Activated CD8-positive, alpha-beta memory T cell treated with anti-CD3 and anti-CD28 coated beads, Interleukin-2, amount 10 ng/mL, durations not matched to agents 7 days and 5 days (primary cell): ENCODE data around the gene PPP3R1. TPM values are rescaled to one million over a fixed set of nuclear protein-coding genes. Genes with fewer than 3 reads are reported as not detected.
A peak's percentile ranks its signal among the peaks of the same experiment; 100 is the strongest.

ENCODE experiments used
- ATAC-seq: fragments of 150-1000 bp; cut with Tn5 transposase; one replicate; pipeline ENCODE4 v1.10.0; 2021; ENCODE audit warnings: moderate library complexity
- CTCF ChIA-PET: fragments of 350-600 bp; sonication (Branson Sonifier 250); formaldehyde crosslinking; loops from one replicate; lab custom pipeline; 2021; ENCODE audit warnings: antibody characterized with exemption; lab: Charles Lee
- DNase-seq: peaks from one replicate; pipeline ENCODE4 v3.0.0-alpha.2; 2020
- H3K27ac Mint-ChIP-seq: one replicate; pipeline ENCODE4 v1.8.0; 2021; ENCODE audit warnings: mild to moderate bottlenecking, mixed read lengths
- H3K27me3 Mint-ChIP-seq: one replicate; pipeline ENCODE4 v1.8.0; 2021; ENCODE audit warnings: mixed read lengths
- H3K36me3 Mint-ChIP-seq: one replicate; pipeline ENCODE4 v1.8.0; 2021; ENCODE audit warnings: mild to moderate bottlenecking, mixed read lengths
- H3K4me1 Mint-ChIP-seq: one replicate; pipeline ENCODE4 v1.8.0; 2021; ENCODE audit warnings: mixed read lengths
- H3K4me3 Mint-ChIP-seq: one replicate; pipeline ENCODE4 v1.8.0; 2021; ENCODE audit warnings: mild to moderate bottlenecking, moderate library complexity, mixed read lengths
- H3K9me3 Mint-ChIP-seq: one replicate; pipeline ENCODE4 v1.8.0; 2022; ENCODE audit warnings: low read depth, mixed read lengths
- total RNA-seq, 2 experiments: library from RNA; stranded (reverse); gene quantifications; one replicate each; pipeline ENCODE4 v1.2.3, GENCODE V29; 2021

Gene PPP3R1
- total RNA-seq, 2 experiments from 2014 or later = 58.6 to 86.4 TPM

DNA sequence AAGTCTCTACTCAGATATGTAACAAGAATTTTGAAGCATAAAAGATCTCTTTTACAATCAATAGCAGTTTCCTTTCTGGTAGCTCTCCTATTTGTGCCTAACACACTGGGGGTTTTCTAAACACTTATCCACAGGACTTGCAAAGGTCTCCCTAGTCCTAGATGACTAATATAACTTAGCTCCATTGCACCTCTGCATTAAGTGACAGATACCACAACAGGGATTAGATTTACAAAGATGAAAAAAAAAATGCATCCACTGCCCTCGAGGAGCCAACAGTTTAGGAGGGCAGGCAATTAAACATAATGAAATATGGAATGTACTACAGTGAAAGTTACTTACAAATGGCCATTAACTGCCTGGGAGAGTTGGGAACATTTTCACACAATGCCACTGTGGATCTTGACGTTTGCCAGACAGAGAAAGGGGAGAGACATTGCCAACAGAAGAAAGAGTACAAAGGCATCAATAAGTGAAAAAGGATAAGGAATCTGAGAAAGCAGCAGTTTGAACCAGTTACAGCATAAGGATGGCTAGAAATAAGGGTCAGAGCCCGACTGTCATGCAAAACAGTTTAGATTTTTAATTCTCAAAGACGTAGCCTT lies 14.3 kb downstream of the PPP3R1 start:
- CTCF ChIA-PET = interaction anchor here (0.8 to 1.1 kb wide), 2 partner anchors 16 to 42 kb away, joined by 3 to 5 read pairs; no protein-coding TSS in a partner anchor
- no peak overlapping the region for H3K4me3 Mint-ChIP-seq
- no peak overlapping the region for H3K27ac Mint-ChIP-seq
- H3K9me3 Mint-ChIP-seq = no peaks in the 10 kb centered on the region
- ATAC-seq (no peak), DNase-seq (no peak)
- H3K4me1 Mint-ChIP-seq = peaks cover 48% of the 10 kb centered on the region
- H3K36me3 Mint-ChIP-seq = peaks cover 16% of the 10 kb centered on the region
- no peaks in the 10 kb centered on the region for H3K27me3 Mint-ChIP-seq

DNA sequence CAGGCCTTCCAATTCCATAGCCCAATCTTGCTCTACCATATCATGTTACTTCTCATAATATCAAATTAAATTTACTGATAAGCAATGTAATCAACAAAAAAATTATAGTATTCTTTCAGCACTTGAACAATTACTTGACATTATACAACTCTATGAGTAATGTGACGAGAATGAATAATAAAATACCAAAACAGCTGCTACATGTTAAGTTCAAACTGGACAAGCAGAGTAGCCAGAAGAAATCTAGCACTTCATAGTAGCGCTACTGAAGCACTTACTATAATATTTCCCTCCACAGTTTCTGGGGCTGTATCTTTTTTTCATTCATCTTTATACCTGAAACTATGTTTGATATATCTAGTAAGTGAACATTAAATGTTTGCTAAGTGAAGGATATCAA lies 14.9 kb downstream of the PPP3R1 start:
- Mint-ChIP-seq H3K36me3 (peaks cover 16% of the 10 kb centered on the region), H3K27ac (no peak overlapping the region), H3K9me3 (no peaks in the 10 kb centered on the region), H3K27me3 (no peaks in the 10 kb centered on the region), H3K4me1 (peaks cover 51% of the 10 kb centered on the region), H3K4me3 (no peak overlapping the region)
- DNase-seq (no peak), ATAC-seq (no peak)
- CTCF ChIA-PET = interaction anchor here (0.8 to 1.1 kb wide), 2 partner anchors 15 to 41 kb away, joined by 3 to 5 read pairs; no protein-coding TSS in a partner anchor

DNA sequence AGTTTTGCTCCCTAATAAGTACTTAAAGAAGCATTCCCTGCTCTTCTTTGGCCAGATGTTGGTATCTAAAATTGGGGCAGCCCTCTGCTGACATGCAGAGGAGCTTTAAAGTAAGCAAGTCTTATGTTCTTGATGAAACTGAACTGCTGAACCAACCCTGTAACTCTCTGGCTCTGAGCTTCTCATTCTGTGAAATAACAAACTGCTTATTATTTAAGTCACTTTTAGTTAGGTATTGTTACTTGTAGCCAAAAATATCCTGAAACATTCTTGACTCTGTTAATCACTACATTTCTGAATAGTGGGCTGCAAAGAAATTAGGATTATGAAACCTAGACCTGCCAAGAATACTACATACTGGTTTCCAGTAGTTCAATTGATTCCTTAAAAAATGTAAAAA lies 15.5 kb downstream of the PPP3R1 start:
- ATAC-seq (no peak), DNase-seq (no peak)
- Mint-ChIP-seq H3K4me3 (no peak overlapping the region), H3K27me3 (no peaks in the 10 kb centered on the region), H3K9me3 (no peaks in the 10 kb centered on the region), H3K36me3 (peaks cover 14% of the 10 kb centered on the region), H3K4me1 (peaks cover 51% of the 10 kb centered on the region), H3K27ac (no peak overlapping the region)
- CTCF ChIA-PET = interaction anchor here (1.1 kb wide), 1 partner anchor 14 kb away, joined by 3 read pairs; no protein-coding TSS in a partner anchor

DNA sequence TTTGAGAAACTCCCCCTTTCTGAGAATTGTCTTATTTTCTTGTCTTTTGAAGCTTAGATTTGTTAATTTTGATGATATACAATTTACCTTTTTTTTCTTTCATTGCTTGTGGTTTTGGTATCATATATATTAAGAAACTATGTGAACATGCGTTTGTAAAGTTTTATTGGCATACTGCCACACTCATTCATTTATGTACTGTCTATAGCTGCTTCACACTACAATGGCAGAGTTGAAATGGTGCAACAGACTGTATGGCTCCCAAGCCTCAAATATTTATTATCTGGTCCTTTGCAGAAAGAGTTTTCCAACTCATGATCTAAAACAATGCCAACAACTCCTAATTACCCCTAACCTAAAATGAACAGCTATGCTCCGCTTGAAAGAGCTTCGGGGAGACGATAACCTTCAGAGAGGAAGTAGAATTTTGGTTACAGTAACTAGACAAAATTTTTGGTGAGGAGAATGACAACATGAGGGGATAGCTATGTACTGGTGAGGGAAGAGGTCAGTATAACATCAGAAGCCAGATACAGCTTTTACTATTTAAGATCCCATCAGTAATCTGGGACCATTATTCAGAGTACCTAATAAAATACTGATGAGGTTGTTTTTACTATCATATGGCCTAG lies 16.1 kb downstream of the PPP3R1 start:
- Mint-ChIP-seq H3K27ac (no peak overlapping the region), H3K4me3 (no peak overlapping the region), H3K27me3 (no peaks in the 10 kb centered on the region), H3K36me3 (peaks cover 14% of the 10 kb centered on the region), H3K9me3 (no peaks in the 10 kb centered on the region), H3K4me1 (peaks cover 51% of the 10 kb centered on the region)
- DNase-seq (no peak), ATAC-seq (no peak)
- CTCF ChIA-PET = no interaction called here

DNA sequence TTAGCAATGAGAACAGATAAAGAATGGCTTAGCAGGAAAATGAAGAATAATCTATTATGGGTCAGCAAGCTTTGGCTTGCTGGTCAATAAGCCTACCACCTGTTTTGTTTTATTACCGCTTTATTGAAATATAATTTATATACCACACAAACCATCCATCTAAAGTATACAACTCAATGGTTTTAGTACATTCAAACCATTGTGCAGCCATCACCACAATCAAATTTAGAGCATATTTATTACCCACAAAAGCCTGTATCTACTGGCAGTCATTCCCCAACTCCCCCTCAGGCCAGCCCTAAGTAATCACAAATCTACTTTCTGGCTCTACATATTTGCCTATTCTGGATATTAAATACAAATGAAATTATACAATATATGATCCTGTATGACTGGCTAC lies 17.2 kb downstream of the PPP3R1 start:
- H3K27me3 Mint-ChIP-seq = no peaks in the 10 kb centered on the region
- no peak overlapping the region for H3K4me3 Mint-ChIP-seq
- ATAC-seq (no peak), DNase-seq (no peak)
- H3K9me3 Mint-ChIP-seq = no peaks in the 10 kb centered on the region
- H3K4me1 Mint-ChIP-seq = peaks cover 52% of the 10 kb centered on the region
- CTCF ChIA-PET = interaction anchor here (1.0 kb wide), 1 partner anchor 10 kb away, joined by 4 read pairs; no protein-coding TSS in a partner anchor
- H3K36me3 Mint-ChIP-seq = peaks cover 9% of the 10 kb centered on the region
- H3K27ac Mint-ChIP-seq = no peak overlapping the region

DNA sequence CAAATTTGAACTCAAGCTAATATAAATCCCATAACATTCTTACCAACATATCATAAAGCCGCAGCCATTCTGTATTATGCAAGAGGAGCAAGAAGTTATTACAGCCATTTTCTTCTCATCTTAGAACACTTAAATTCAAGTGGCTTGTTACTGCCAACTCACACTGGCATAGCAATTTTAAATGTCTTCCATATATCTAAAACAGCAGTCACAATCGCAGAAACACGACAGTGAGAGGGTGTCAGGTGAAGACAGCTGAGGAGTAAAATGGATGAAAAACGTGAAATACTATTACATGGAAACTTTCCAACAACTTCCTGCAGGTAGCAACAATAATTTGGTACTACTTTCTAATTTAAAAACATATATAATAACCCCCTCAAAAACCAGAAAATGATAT lies 17.9 kb downstream of the PPP3R1 start:
- H3K36me3 Mint-ChIP-seq = peaks cover 8% of the 10 kb centered on the region
- CTCF ChIA-PET = interaction anchor here (1.0 kb wide), 1 partner anchor 9 kb away, joined by 4 read pairs; no protein-coding TSS in a partner anchor
- DNase-seq (no peak), ATAC-seq (no peak)
- H3K9me3 Mint-ChIP-seq = no peaks in the 10 kb centered on the region
- no peak overlapping the region for H3K4me3 Mint-ChIP-seq
- peaks cover 47% of the 10 kb centered on the region for H3K4me1 Mint-ChIP-seq
- no peaks in the 10 kb centered on the region for H3K27me3 Mint-ChIP-seq
- no peak overlapping the region for H3K27ac Mint-ChIP-seq

DNA sequence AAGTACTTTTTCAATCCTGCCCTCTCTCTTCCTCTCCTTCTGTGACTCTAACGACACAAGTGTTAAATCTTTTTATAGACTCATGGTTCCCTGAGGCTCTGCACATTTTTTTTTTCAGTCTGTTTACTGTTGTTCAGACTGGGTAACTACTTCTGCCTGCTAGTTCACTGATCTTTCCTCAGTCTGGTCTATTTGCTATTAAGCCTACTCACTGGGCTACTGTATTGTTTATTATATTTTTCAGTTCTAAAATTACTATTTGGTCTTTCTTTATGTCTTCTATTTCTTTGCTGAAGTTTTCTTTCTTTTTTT lies 21.3 kb downstream of the PPP3R1 start:
- no peak for ATAC-seq
- no peak overlapping the region for H3K27ac Mint-ChIP-seq

DNA sequence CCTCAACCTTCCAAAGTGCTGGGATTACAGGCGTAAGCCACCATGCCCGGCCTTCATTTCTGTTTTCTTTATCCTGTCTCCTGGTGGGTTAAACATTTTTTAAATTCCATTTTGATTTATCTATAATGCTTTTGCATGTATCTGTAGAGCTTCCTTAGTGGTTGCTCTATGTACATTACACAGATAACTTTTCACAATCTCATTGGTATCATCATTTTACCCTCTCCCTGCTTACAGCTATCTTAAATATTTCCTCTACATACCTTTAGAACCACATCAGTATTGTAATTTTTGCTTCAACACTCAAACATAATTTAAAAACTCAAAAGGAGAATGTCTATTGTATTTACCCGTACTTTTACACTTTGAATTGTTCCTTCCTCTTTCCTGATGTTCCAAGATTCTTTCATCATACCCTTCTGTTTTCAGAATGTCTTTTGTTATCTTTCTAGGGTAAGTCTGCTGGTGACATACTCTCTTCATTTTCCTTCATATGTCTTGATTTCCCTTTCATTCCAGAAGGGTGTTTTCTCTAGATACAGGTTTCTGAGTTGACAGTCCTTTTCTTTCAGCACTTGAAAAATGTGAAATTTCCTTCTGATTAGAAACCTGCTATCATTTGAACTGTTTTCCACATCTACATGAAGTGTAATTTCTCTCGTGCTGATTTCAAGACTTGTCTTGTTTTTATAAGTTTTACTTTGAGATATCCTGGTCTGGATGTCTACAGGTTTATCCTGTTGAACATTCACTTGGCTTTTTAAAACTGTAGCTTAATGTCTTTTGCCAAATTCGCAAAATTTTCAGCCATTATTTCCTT lies 21.9 kb downstream of the PPP3R1 start:
- H3K27me3 Mint-ChIP-seq = no peaks in the 10 kb centered on the region
- H3K4me3 Mint-ChIP-seq = no peak overlapping the region
- peaks cover 5% of the 10 kb centered on the region for H3K36me3 Mint-ChIP-seq

More for the DNA sequence above, 21.3 kb downstream of the PPP3R1 start:
- DNase-seq = no peak
- peaks cover 5% of the 10 kb centered on the region for H3K36me3 Mint-ChIP-seq
- no peaks in the 10 kb centered on the region for H3K9me3 Mint-ChIP-seq
- peaks cover 34% of the 10 kb centered on the region for H3K4me1 Mint-ChIP-seq
- CTCF ChIA-PET = no interaction called here
- H3K4me3 Mint-ChIP-seq = no peak overlapping the region
- no peaks in the 10 kb centered on the region for H3K27me3 Mint-ChIP-seq

DNA sequence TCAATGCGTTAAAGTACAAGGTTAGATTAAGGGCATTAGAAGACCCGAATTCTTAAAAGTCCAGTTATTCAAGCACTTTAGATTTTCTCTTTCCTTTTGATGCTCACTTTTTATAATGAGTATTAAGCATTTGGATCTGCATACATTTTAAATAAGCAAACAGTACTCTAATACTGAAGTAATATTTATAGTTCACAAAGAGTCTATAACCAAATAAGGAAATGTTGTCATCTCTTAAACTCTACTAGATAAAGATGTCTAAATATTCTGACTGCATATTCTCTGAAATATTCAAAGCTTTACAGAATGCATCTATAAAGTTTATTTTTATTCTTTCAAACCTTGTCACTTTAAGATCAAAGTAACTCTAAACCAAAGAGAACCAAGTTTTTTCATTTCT lies 25.5 kb downstream of the PPP3R1 start:
- DNase-seq = no peak
- no peak for ATAC-seq

More for the DNA sequence above, 21.9 kb downstream of the PPP3R1 start:
- ATAC-seq = no peak
- no peak for DNase-seq
- CTCF ChIA-PET = interaction anchor here (0.9 kb wide), 1 partner anchor 62 kb away, joined by 3 read pairs; no protein-coding TSS in a partner anchor
- H3K4me1 Mint-ChIP-seq = peaks cover 35% of the 10 kb centered on the region
- H3K9me3 Mint-ChIP-seq = no peaks in the 10 kb centered on the region
- no peak overlapping the region for H3K27ac Mint-ChIP-seq

DNA sequence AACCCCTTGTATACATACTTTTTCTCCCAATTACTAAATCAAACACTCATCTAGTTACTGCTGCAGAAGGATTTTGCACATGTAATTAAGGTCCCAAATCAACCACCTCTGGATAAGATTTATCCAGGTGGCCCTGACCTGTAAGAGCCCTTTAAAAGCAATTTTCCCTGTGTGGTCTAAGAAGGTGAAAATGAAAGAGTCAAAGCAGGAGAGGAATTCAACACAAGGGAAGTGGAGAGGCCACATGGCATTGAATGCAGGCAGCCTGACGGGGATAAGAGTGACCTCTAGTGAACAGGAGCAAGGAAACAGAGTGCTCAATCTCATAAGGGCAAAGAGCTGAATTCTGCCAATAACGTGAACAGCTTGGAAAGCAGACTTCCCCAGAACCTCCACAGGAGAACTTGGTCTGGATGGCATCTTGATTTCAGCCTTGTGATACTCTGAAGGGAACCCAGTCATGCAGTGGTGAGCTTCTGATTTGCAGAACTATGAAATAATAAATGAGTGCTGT lies 27.2 kb downstream of the PPP3R1 start:
- Mint-ChIP-seq H3K27ac (peak overlapping the region; percentile 41), H3K36me3 (peaks cover 24% of the 10 kb centered on the region), H3K4me1 (peaks cover 53% of the 10 kb centered on the region), H3K9me3 (peaks cover 5% of the 10 kb centered on the region), H3K4me3 (no peak overlapping the region), H3K27me3 (no peaks in the 10 kb centered on the region)
- CTCF ChIA-PET = interaction anchor here (0.6 to 2.2 kb wide), 8 partner anchors 9 to 103 kb away, joined by 3 to 5 read pairs (median 3); no protein-coding TSS in a partner anchor
- DNase-seq = peak; percentile 43
- ATAC-seq = peak; percentile 72

More for the DNA sequence above, 25.5 kb downstream of the PPP3R1 start:
- Mint-ChIP-seq H3K36me3 (peaks cover 14% of the 10 kb centered on the region), H3K4me1 (peaks cover 56% of the 10 kb centered on the region), H3K4me3 (no peak overlapping the region), H3K27ac (no peak overlapping the region), H3K9me3 (peaks cover 5% of the 10 kb centered on the region), H3K27me3 (no peaks in the 10 kb centered on the region)
- CTCF ChIA-PET = no interaction called here

DNA sequence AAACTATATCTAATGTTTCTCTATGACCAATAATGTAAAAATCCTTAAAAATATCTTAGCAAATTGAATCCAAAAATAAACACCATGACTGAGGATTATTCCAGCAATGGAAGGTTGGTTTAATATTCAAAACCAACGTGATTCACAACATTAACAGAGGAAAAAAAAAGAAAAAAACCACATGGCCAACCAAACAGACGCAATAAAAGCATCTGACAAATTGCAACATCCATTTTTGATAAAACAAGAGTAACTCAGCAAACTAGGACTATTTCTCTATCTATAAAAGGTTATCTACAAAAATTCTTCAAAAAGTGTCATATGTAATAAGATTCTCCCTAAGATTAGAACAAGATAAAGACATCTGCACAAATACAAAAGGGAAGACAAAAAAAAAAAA lies 28.9 kb downstream of the PPP3R1 start:
- CTCF ChIA-PET = interaction anchor here (1.8 kb wide), 1 partner anchor 27 kb away, joined by 4 read pairs; no protein-coding TSS in a partner anchor
- no peak for ATAC-seq
- H3K4me3 Mint-ChIP-seq = no peak overlapping the region

DNA sequence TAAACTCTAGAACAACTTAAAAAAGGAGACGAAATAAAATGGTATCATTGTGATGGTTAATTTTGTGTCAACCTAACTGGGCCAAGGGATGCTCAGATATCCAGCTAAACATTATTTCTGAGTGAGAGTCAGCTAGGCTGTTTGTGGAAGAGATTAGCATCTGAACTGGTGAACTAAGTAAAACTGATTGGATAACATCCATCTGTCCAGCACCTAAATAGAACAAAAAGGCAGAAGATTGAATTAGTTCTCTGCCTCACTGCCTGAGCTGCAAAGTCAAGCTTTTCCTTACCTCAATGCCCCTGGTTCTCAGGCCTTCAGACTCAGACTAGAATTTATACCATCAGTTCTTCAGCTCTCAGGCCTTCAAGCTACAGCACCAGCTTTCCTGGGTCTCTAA lies 30.0 kb downstream of the PPP3R1 start:
- no peak for ATAC-seq
- H3K27me3 Mint-ChIP-seq = no peaks in the 10 kb centered on the region
- H3K4me1 Mint-ChIP-seq = peaks cover 72% of the 10 kb centered on the region

More for the DNA sequence above, 28.9 kb downstream of the PPP3R1 start:
- Mint-ChIP-seq H3K4me1 (peaks cover 64% of the 10 kb centered on the region), H3K27ac (no peak overlapping the region), H3K9me3 (peaks cover 5% of the 10 kb centered on the region), H3K36me3 (peaks cover 27% of the 10 kb centered on the region), H3K27me3 (no peaks in the 10 kb centered on the region)
- no peak for DNase-seq

More for the DNA sequence above, 30.0 kb downstream of the PPP3R1 start:
- no peak overlapping the region for H3K4me3 Mint-ChIP-seq
- CTCF ChIA-PET = interaction anchor here (0.7 to 1.6 kb wide), 4 partner anchors 11 to 61 kb away, joined by 3 to 7 read pairs (median 3); no protein-coding TSS in a partner anchor
- DNase-seq = no peak
- peaks cover 5% of the 10 kb centered on the region for H3K9me3 Mint-ChIP-seq
- peaks cover 28% of the 10 kb centered on the region for H3K36me3 Mint-ChIP-seq
- H3K27ac Mint-ChIP-seq = no peak overlapping the region
